Activated CD4-positive, alpha-beta T cell treated with anti-CD3 and anti-CD28 coated beads, Interleukin-2, amount 50 U/mL, for 16 hours (primary cell): ENCODE data around the gene METTL16.

Experiments used
- DNase-seq: peaks from one replicate; pipeline ENCODE4 v3.0.0-alpha.2; 2020

METTL16 gene

GRCh38 chr17:2378905-2379304 is 132.8 kb downstream of the METTL16 start:
- no peak for DNase-seq

- DNase-seq = no peak
Observed at GRCh38 chr17:2377659-2378058, 134.0 kb downstream of the METTL16 start.

- DNase-seq = no peak
Observed at GRCh38 chr17:2376107-2376506, 135.6 kb downstream of the METTL16 start.

GRCh38 chr17:2375406-2375805 is 136.3 kb downstream of the METTL16 start:
- DNase-seq = no peak

- DNase-seq = no peak
Observed at GRCh38 chr17:2374549-2375285, 137.0 kb downstream of the METTL16 start.

GRCh38 chr17:2373179-2373578 is 138.5 kb downstream of the METTL16 start:
- no peak for DNase-seq

GRCh38 chr17:2372681-2373080 is 139.0 kb downstream of the METTL16 start:
- no peak for DNase-seq

GRCh38 chr17:2372180-2372579 is 139.5 kb downstream of the METTL16 start:
- no peak for DNase-seq

GRCh38 chr17:2371183-2372130 is 140.2 kb downstream of the METTL16 start:
- no peak for DNase-seq

- no peak for DNase-seq
Observed at GRCh38 chr17:2370211-2370589, 141.5 kb downstream of the METTL16 start.

GRCh38 chr17:2369551-2370210 is 142.0 kb downstream of the METTL16 start:
- DNase-seq = no peak

GRCh38 chr17:2369039-2369438 is 142.6 kb downstream of the METTL16 start:
- DNase-seq = no peak

GRCh38 chr17:2368359-2368758 is 143.3 kb downstream of the METTL16 start:
- no peak for DNase-seq

- DNase-seq = no peak
Observed at GRCh38 chr17:2366747-2367494, 144.8 kb downstream of the METTL16 start.
